ENCODE results near the gene MXI1.
A peak's percentile ranks its signal among the peaks of the same experiment; 100 is the strongest.

The MXI1 gene

GRCh38 chr10:110274647-110275046 lies 67.2 kb downstream of the MXI1 start:
- no peak for DNase-seq (ENCODE audit: low read depth in 2 of 2)

GRCh38 chr10:110275128-110275729 lies 67.8 kb downstream of the MXI1 start:
- DNase-seq (ENCODE audit: low read depth in 2 of 2), result no peak

GRCh38 chr10:110276603-110277002 lies 69.2 kb downstream of the MXI1 start:
- no peak for DNase-seq (ENCODE audit: low read depth in 2 of 2)

- no peak for DNase-seq (ENCODE audit: low read depth in 2 of 2)
Observed at GRCh38 chr10:110277591-110277990, 70.2 kb downstream of the MXI1 start.

GRCh38 chr10:110278562-110279406 lies 71.4 kb downstream of the MXI1 start:
- DNase-seq (ENCODE audit: low read depth in 2 of 2), result no peak

- DNase-seq (ENCODE audit: low read depth in 2 of 2), result peak in 1 of 2 donors; percentile 11
Observed at GRCh38 chr10:110279407-110279986, 72.1 kb downstream of the MXI1 start.

- no peak for DNase-seq (ENCODE audit: low read depth in 2 of 2)
Observed at GRCh38 chr10:110284262-110284661, 76.9 kb downstream of the MXI1 start.

GRCh38 chr10:110285501-110285900 lies 78.1 kb downstream of the MXI1 start:
- DNase-seq (ENCODE audit: low read depth in 2 of 2), result no peak

- DNase-seq (ENCODE audit: low read depth in 2 of 2), result no peak
Observed at GRCh38 chr10:110286841-110287240, 79.4 kb downstream of the MXI1 start.

GRCh38 chr10:110296966-110297365 lies 89.6 kb downstream of the MXI1 start:
- no peak for DNase-seq (ENCODE audit: low read depth in 2 of 2)

GRCh38 chr10:110300486-110300986 lies 93.1 kb downstream of the MXI1 start:
- DNase-seq (ENCODE audit: low read depth in 2 of 2), result no peak

- no peak for DNase-seq (ENCODE audit: low read depth in 2 of 2)
Observed at GRCh38 chr10:110303681-110304080, 96.3 kb downstream of the MXI1 start.

GRCh38 chr10:110304394-110304779 lies 97.0 kb downstream of the MXI1 start:
- DNase-seq (ENCODE audit: low read depth in 2 of 2), result peak in 1 of 2 donors; percentile 20

- peak; percentile 93 to 95 for DNase-seq (ENCODE audit: low read depth in 2 of 2)
Observed at GRCh38 chr10:110304780-110305421, 97.5 kb downstream of the MXI1 start, which contains the start of gene SMNDC1. SMNDC1 (minus strand) TSS chr10:110304920; CDS start chr10:110303587, 1,333 bp downstream.

- DNase-seq (ENCODE audit: low read depth in 2 of 2), result no peak
Observed at GRCh38 chr10:110305767-110306451, 98.5 kb downstream of the MXI1 start.

- no peak for DNase-seq (ENCODE audit: low read depth in 2 of 2)
Observed at GRCh38 chr10:110306452-110306768, 99.0 kb downstream of the MXI1 start.

- no peak for DNase-seq (ENCODE audit: low read depth in 2 of 2)
Observed at GRCh38 chr10:110307805-110308204, 100.4 kb downstream of the MXI1 start.

- DNase-seq (ENCODE audit: low read depth in 2 of 2), result no peak
Observed at GRCh38 chr10:110310741-110311140, 103.3 kb downstream of the MXI1 start.

GRCh38 chr10:110311357-110311949 lies 104.0 kb downstream of the MXI1 start:
- DNase-seq (ENCODE audit: low read depth in 2 of 2), result peak in 1 of 2 donors; percentile 15

GRCh38 chr10:110312206-110312605 lies 104.8 kb downstream of the MXI1 start:
- no peak for DNase-seq (ENCODE audit: low read depth in 2 of 2)

GRCh38 chr10:110313674-110314073 lies 106.3 kb downstream of the MXI1 start:
- no peak for DNase-seq (ENCODE audit: low read depth in 2 of 2)
